HG02943 (cell line): Measurements from ENCODE around the gene ZNF383.
"Not testable (repeated sequence)": the region's sequence is repeated elsewhere in the genome, so short reads cannot be mapped to it uniquely, and the experiment has no call there.

Experiments used
- ATAC-seq: cut with Tn5 transposase; IDR thresholded peaks from one replicate; pipeline ENCODE4 v1.9.1; 2021; ENCODE audit warnings: mild to moderate bottlenecking, low read depth, moderate library complexity; ENCODE audit not compliant: unreplicated experiment

The ZNF383 gene

GRCh38 chr19:37292998-37293939 is 75.3 kb downstream of the ZNF383 start:
- ATAC-seq, result not testable (repeated sequence)

GRCh38 chr19:37294246-37294645 is 76.2 kb downstream of the ZNF383 start:
- not testable (repeated sequence) for ATAC-seq
